GM23248 (cell line): ENCODE results near the gene EIF4E3. TPM values are rescaled to one million over a fixed set of nuclear protein-coding genes. Genes with fewer than 3 reads are reported as not detected.

Experiments
- DNase-seq: peaks from one replicate; pipeline ENCODE4 v3.0.0-alpha.2; 2015
- H2AFZ ChIP-seq: fragments of 200-600 bp; sonication (generic); 2 replicates; pipeline ENCODE4 v1.6.1; 2016; ENCODE audit warnings: antibody characterized with exemption
- H3F3A ChIP-seq: fragments of 200-600 bp; sonication (generic); 2 replicates; pipeline ENCODE4 v1.6.1; 2016; ENCODE audit warnings: mild to moderate bottlenecking, antibody characterized with exemption, mixed run types; ENCODE audit not compliant: insufficient read depth
- H3K27ac ChIP-seq: fragments of 200-600 bp; sonication (generic); 2 replicates; pipeline ENCODE4 v1.5.1; 2016; ENCODE audit warnings: mild to moderate bottlenecking
- H3K27me3 ChIP-seq: fragments of 200-600 bp; sonication (generic); replicated peaks from 2 replicates; pipeline ENCODE4 v1.6.1; 2016; ENCODE audit warnings: mild to moderate bottlenecking; ENCODE audit not compliant: insufficient read depth
- H3K36me3 ChIP-seq: fragments of 200-600 bp; sonication (generic); 2 replicates; pipeline ENCODE4 v1.6.1; 2016; ENCODE audit warnings: low read depth, mild to moderate bottlenecking
- H3K4me1 ChIP-seq: fragments of 200-600 bp; sonication (generic); 2 replicates; pipeline ENCODE4 v1.6.1; 2016; ENCODE audit warnings: mild to moderate bottlenecking; ENCODE audit not compliant: insufficient read depth
- H3K4me2 ChIP-seq: fragments of 200-600 bp; sonication (generic); one replicate; pipeline ENCODE4 v1.6.1; 2016; ENCODE audit warnings: mild to moderate bottlenecking; ENCODE audit not compliant: unreplicated experiment
- H3K4me3 ChIP-seq: fragments of 200-600 bp; sonication (generic); 2 replicates; pipeline ENCODE4 v1.5.1; 2016; ENCODE audit warnings: mild to moderate bottlenecking
- H3K79me2 ChIP-seq: fragments of 200-600 bp; sonication (generic); 2 replicates; pipeline ENCODE4 v1.6.1; 2016; ENCODE audit warnings: mild to moderate bottlenecking; ENCODE audit not compliant: insufficient read depth
- H3K9ac ChIP-seq: fragments of 200-600 bp; sonication (generic); 2 replicates; pipeline ENCODE4 v1.6.1; 2016; ENCODE audit warnings: mild to moderate bottlenecking
- H3K9me2 ChIP-seq: fragments of 200-600 bp; sonication (generic); 2 replicates; pipeline ENCODE4 v1.6.1; 2016; ENCODE audit warnings: mixed run types, mild to moderate bottlenecking, moderate library complexity; ENCODE audit not compliant: insufficient read depth
- H3K9me3 ChIP-seq: fragments of 200-600 bp; sonication (generic); one replicate; pipeline ENCODE4 v1.6.1; 2017; ENCODE audit warnings: low read depth
- H4K20me1 ChIP-seq: fragments of 200-600 bp; sonication (generic); 2 replicates; pipeline ENCODE4 v1.6.0; 2016; ENCODE audit not compliant: insufficient read depth
- EZH2 ChIP-seq: fragments of 200-600 bp; sonication (generic); IDR thresholded peaks from 2 replicates; pipeline ENCODE4 v1.6.1; 2018; ENCODE audit warnings: antibody characterized with exemption, mild to moderate bottlenecking; ENCODE audit not compliant: insufficient read depth, poor library complexity, severe bottlenecking
- EZH2phosphoT487 ChIP-seq: fragments of 200-600 bp; sonication (generic); IDR thresholded peaks from 2 replicates; pipeline ENCODE4 v1.6.1; 2018; ENCODE audit warnings: antibody characterized with exemption, moderate library complexity, mild to moderate bottlenecking, low read depth; ENCODE audit not compliant: insufficient read depth
- WGBS, 2 experiments: methylation state at CpG; one replicate each; pipeline ENCODE4 v1.1.6; 2015 to 2017; ENCODE audit warnings: low lambda C conversion rate in 2 of 2, low coverage in 1 of 2; ENCODE audit errors: missing lambda C conversion rate in 2 of 2; 5-methylcytosine and 5-hydroxymethylcytosine counted together
- in situ Hi-C: fragments of 300-500 bp; cut with MboI; formaldehyde crosslinking; loops from 2 replicates; pipeline ENCODE4 v1.15.0; 2020
- polyA plus RNA-seq: library from polyadenylated mRNA; unstranded; fragments of >200 nt; fragmentation: Nextera tagmentation; extraction: Ambion mirVana; gene quantifications from 2 replicates; pipeline ENCODE4 v1.2.1, GENCODE V29; 2016
- total RNA-seq: library from RNA; depleted of rRNA; stranded (reverse); fragments of >200 nt; shearing (Covaris generic); gene quantifications from 2 replicates; pipeline ENCODE4 v1.2.3, GENCODE V29; 2014

Gene EIF4E3
- total and polyA plus RNA-seq, 2 experiments from 2014 or later: 1.1 TPM

- TF ChIP-seq EZH2: no peak
- TF ChIP-seq EZH2phosphoT487: no peak
- H3K36me3 ChIP-seq: no peaks in the 10 kb centered on the region
- in situ Hi-C loops: loop anchor here (25.0 kb wide), 2 partner anchors 557 to 1382 kb away; no protein-coding TSS in a partner anchor
- H3K9me2 ChIP-seq: no peaks in the 10 kb centered on the region
- H3K79me2 ChIP-seq: no peaks in the 10 kb centered on the region
- no peaks in the 10 kb centered on the region for H3K27me3 ChIP-seq
- no peak overlapping the region for H3K4me3 ChIP-seq
- no peak overlapping the region for H2AFZ ChIP-seq
- H3K27ac ChIP-seq: no peak overlapping the region
- no peak overlapping the region for H3K4me2 ChIP-seq
- H3K9me3 ChIP-seq: no peaks in the 10 kb centered on the region
- no peak for DNase-seq
- no peaks in the 10 kb centered on the region for H4K20me1 ChIP-seq
- no peak overlapping the region for H3K9ac ChIP-seq
- peaks cover 10% of the 10 kb centered on the region for H3K4me1 ChIP-seq
- H3F3A ChIP-seq: no peaks in the 10 kb centered on the region; the same call in 1 of the 2 replicates
These were observed 20.3 kb downstream of the EIF4E3 start for GRCh38 chr3:71704915-71705314.

- Histone ChIP-seq H3K4me2 (no peak overlapping the region), H3K79me2 (no peaks in the 10 kb centered on the region), H3K9ac (no peak overlapping the region), H3K4me1 (peaks cover 10% of the 10 kb centered on the region), H2AFZ (no peak overlapping the region), H3K9me2 (no peaks in the 10 kb centered on the region), H3K36me3 (no peaks in the 10 kb centered on the region), H3F3A (no peaks in the 10 kb centered on the region; the same call in 1 of the 2 replicates), H3K27ac (no peak overlapping the region), H3K4me3 (no peak overlapping the region), H3K9me3 (no peaks in the 10 kb centered on the region), H3K27me3 (no peaks in the 10 kb centered on the region), H4K20me1 (no peaks in the 10 kb centered on the region)
- TF ChIP-seq EZH2: no peak
- no peak for TF ChIP-seq EZH2phosphoT487
- no peak for DNase-seq
- in situ Hi-C loops: loop anchor here (25.0 kb wide), 2 partner anchors 559 to 1384 kb away; no protein-coding TSS in a partner anchor
- 14 to 20% methylated on average over 2 of the region's 2 CpGs for WGBS, 2 experiments
These were observed 21.4 kb downstream of the EIF4E3 start for GRCh38 chr3:71703797-71704196.

DNA sequence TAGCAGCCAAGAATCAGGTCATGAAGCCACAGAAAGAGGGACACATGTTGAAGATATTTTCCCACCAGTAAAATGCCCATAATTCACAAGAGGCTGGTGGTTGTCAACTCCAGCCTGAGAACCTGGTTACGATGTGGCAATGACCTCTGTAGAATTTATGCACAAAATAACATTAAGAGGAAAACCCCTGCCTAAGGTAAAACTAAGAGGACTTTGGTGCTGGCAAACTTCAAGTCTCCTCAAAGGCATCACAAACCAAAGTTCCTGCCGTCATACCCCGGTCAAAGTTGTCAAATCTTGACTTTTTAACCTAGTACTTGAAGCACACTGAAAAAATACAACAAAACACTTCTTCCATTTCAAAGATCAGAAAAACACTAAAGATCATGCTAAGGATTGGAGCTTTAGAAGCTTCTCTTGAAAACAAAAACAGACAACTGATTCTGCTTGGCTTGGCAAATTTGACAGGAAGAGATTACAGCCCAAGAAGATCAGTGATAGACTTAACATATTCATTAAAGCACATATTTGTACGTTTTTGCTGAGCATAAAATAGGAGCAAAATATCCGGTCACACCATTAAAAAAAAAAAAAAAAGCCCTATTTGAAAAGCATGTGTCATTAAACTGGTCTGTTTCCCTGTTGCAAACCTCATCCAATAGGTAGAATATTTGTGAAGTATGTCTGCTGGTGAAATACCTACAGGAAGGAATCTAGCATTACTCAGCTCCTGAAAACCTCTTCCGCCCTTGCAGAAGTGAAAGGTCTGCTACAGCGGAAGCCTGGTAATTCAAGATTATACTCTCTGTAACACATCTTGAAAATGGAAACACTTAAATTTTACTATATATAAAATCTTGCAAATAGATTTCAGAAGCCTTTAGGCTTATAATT lies 22.8 kb downstream of the EIF4E3 start:
- H3K9ac ChIP-seq: no peak overlapping the region
- WGBS, 2 experiments: 84 to 85% methylated on average over 7 of the region's 7 CpGs
- TF ChIP-seq EZH2: no peak
- TF ChIP-seq EZH2phosphoT487: no peak
- H3K4me2 ChIP-seq: no peak overlapping the region
- H3K9me2 ChIP-seq: no peaks in the 10 kb centered on the region
- H3K4me1 ChIP-seq: peaks cover 2% of the 10 kb centered on the region; the same call in 1 of the 2 replicates
- H3K4me3 ChIP-seq: no peak overlapping the region
- H3K9me3 ChIP-seq: no peaks in the 10 kb centered on the region
- H2AFZ ChIP-seq: no peak overlapping the region
- in situ Hi-C loops: loop anchor here (25.0 kb wide), 2 partner anchors 560 to 1385 kb away; no protein-coding TSS in a partner anchor
- no peaks in the 10 kb centered on the region for H3F3A ChIP-seq
- DNase-seq: no peak
- H3K27ac ChIP-seq: no peak overlapping the region
- no peaks in the 10 kb centered on the region for H3K36me3 ChIP-seq
- H4K20me1 ChIP-seq: no peaks in the 10 kb centered on the region
- no peaks in the 10 kb centered on the region for H3K79me2 ChIP-seq
- no peaks in the 10 kb centered on the region for H3K27me3 ChIP-seq

DNA sequence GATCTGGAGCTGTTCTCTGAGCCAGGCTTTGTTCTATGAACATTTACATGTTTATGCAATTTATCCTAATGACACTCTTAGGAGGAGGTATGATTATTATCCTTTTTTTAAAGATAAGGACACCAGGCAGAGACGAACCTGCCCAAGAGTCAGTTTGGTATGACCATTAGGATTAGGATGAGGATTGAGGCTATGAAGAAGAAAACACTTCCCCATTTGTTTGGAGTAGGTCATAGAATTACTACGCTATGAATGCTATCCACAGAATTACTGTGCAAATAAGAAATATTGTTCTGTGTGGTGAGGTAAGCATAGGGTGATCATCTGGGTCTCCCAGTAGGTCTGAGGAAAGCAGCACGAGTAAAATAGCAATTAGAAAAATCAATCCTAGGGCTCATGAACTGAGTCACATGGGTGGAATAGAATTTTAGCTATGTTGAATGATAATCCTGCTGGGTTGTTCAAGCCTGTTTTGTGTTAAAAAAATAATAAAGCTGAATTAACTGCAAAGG lies 23.9 kb downstream of the EIF4E3 start:
- H3K9me3 ChIP-seq: no peaks in the 10 kb centered on the region
- no peak for DNase-seq
- no peak overlapping the region for H3K4me2 ChIP-seq
- no peaks in the 10 kb centered on the region for H3K9me2 ChIP-seq
- in situ Hi-C loops: loop anchor here (25.0 kb wide), 2 partner anchors 561 to 1386 kb away; no protein-coding TSS in a partner anchor
- 71 to 83% methylated on average over 3 of the region's 3 CpGs for WGBS, 2 experiments
- H3K36me3 ChIP-seq: no peaks in the 10 kb centered on the region
- H3K27ac ChIP-seq: no peak overlapping the region
- no peaks in the 10 kb centered on the region for H3K79me2 ChIP-seq
- no peaks in the 10 kb centered on the region for H4K20me1 ChIP-seq
- no peak overlapping the region for H2AFZ ChIP-seq
- no peak overlapping the region for H3K4me3 ChIP-seq
- H3F3A ChIP-seq: no peaks in the 10 kb centered on the region
- TF ChIP-seq EZH2: no peak
- no peaks in the 10 kb centered on the region for H3K27me3 ChIP-seq
- no peak overlapping the region for H3K9ac ChIP-seq
- no peaks in the 10 kb centered on the region for H3K4me1 ChIP-seq
